Keratinocyte (primary cell): ENCODE measurements around the gene ACTN4.
A peak's percentile ranks its signal among the peaks of the same experiment; 100 is the strongest.

Experiments
- CTCF ChIP-seq, 3 experiments: IDR thresholded peaks in 1 of 3; conservative IDR thresholded peaks in 1 of 3; optimal IDR thresholded peaks in 1 of 3; 2 replicates in 2 of 3; 3 replicates in 1 of 3; pipeline versions ENCODE3 to v1.5.1; 2011; ENCODE audit warnings: low read length in 3 of 3, mild to moderate bottlenecking in 3 of 3, moderate library complexity in 2 of 3, control low read depth in 1 of 3, inconsistent platforms in 1 of 3; ENCODE audit not compliant: insufficient read depth in 2 of 3; ENCODE audit errors: extremely low read depth in 1 of 3
- EZH2 ChIP-seq: IDR thresholded peaks from one replicate; pipeline ENCODE4 v1.6.1; 2012; ENCODE audit warnings: inconsistent platforms, mild to moderate bottlenecking, low read length, moderate library complexity

- TF ChIP-seq CTCF (optimal IDR thresholded peaks at IDR 0.05 in 1 of 3, IDR thresholded peaks at IDR 0.05 in 1 of 3, conservative IDR thresholded peaks at IDR 0.05 in 1 of 3; ENCODE audit: extremely low read depth in 1 of 3, insufficient read depth in 2 of 3, low read length in 3 of 3) (peak in 1 of 3 experiments; percentile 7), EZH2 (no peak)
Observed at GRCh38 chr19:38640368-38640767, 7.1 kb upstream of the ACTN4 start.
